GM19035 (cell line): Measurements from ENCODE around the gene ASIC2.

ENCODE experiments used
- ATAC-seq: cut with Tn5 transposase; IDR thresholded peaks from one replicate; pipeline ENCODE4 v1.9.1; 2021; ENCODE audit not compliant: unreplicated experiment

The ASIC2 gene

DNA sequence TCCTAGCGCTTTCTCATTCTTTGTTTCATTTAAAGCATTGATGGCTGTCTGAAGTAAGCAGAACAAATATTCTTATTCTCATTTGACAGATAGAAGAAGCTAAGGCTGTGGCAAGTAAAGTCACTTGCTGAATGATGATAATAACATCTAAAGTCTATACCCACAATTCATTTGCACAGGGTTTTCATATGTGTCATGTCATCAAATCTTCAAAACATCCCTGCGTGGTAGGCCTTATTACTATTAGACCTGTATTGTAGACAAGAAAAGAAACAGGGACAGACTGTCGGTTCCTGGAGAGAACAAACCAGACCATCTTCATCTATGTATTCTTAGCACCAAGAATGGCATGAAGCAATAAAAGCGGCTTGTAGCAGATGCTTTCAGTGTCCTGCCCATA lies 85.9 kb downstream of the ASIC2 start:
- no peak for ATAC-seq

DNA sequence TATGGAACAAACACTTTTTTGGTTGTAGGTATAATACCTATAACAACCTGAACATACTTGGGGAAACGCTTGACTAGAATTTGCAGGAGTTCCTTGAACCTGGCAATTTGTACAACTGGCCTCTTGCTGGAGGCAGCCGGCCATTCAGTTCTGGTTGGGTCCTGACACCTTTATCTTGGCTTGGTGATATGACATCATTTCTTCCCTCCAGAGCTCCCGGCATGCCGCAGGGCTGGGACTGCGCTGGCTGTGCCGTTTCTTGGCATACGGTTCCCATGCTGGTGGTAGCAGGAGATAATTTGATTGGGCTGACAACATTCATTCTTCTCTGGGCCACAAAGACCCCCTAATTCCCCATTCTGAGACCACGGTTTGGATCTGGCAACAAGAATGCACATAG lies 87.5 kb downstream of the ASIC2 start:
- ATAC-seq, result no peak

DNA sequence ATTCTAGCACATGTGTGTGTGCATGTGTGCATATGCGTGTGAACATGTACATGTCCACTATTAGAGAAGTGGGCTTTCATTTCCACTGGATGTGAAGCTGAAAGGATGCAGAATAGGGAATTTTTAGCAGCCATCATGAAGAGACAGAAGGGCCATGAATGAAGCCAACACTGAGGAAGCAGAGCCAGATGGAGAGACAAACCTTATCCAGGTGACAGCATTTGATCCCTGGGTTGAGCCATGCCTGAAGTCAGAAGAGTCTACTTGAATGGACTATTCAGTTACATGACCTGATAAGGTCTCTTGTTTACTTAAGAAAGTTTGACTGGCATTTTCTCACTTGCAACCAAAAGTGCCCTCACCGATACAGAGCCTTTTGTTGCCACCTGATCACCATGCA lies 88.4 kb downstream of the ASIC2 start:
- no peak for ATAC-seq

DNA sequence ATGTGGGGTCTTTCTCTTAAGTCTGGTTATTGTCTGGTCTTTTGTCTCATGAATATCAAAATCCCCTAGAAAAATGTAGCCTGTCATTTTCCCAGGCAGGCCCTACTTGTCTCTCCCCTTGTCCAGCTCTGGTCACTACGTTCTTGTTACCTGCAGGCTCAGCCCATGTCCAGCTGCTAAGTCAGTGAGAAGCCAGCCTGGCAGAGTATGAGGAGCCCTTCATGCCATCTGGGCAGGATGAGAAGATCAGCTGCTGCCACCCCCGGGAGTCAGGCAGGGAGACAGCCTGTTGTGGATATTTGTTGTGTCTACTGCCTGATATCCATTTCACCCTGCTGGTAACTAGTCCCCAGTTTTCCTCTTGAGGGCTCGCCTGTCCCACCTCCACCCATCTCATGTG lies 88.9 kb downstream of the ASIC2 start:
- no peak for ATAC-seq

DNA sequence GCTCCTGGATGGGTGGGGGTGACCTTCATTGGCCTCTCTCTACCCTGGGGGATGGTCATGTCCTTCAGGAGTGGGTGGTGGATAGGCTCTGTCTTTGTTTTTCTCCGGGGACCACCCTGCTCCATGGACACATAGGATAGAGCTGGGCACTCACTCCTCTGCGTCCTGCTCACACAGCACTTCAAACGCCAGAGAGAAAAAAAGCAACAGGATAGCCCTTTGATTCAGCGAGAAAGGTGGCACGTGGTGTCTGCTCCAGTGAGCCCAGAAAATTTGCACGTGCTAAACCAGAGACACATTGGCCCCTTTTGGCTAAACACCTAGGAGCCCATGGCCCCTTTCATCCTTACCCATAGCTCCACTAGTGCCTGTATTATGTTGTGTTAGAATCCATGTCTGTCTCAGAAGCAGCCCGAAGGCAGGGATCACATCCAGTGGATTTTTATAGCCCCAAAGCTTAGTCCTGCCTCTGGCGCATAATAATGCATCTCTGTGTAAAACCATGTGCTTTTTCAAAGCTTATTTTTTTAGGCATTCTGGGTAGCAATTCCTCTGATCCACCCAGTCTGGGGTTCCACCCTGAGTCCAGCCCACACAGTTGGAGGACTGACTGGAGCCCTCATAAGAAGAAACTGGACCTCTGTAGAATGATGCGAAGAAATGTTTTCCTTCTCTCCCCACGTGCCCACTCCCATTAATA lies 90.1 kb downstream of the ASIC2 start:
- no peak for ATAC-seq

DNA sequence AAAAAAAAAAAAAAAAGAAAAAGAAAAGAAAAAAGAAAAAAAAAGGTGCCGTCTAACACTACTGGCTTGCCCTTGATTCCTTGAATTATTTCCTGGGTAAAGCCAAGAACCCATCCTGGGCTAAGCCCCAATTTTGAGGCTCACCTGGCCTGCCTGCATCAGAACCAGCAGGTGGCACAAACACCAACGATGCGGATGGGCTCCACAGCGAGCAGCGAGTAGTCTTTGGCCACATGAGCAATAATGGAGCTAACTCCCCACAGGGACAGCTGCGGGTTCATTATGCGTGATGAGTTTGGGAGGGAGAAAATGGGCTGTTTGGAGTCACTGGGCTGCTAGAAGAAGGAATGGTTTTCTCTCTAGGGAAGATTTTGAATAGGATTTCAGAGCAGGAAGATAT lies 91.1 kb downstream of the ASIC2 start:
- no peak for ATAC-seq

DNA sequence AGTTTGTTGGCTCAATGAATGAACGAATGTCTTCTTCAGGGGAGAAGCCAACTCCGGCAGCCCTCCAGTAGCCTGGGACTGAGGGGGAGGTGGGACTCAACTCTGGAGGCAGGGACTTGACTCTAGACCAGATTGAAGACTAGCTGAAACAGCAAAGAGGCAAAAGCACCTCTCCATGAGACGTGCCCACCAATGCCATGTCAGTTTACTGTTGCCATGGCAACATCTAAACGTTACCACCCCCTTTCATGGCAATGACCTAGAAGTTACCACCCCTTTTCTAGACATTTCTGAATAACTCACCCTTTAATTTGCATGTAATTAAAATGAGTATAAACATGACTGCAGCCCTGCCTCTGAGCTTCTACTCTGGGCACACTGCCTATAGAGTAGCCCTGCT lies 91.8 kb downstream of the ASIC2 start:
- no peak for ATAC-seq

DNA sequence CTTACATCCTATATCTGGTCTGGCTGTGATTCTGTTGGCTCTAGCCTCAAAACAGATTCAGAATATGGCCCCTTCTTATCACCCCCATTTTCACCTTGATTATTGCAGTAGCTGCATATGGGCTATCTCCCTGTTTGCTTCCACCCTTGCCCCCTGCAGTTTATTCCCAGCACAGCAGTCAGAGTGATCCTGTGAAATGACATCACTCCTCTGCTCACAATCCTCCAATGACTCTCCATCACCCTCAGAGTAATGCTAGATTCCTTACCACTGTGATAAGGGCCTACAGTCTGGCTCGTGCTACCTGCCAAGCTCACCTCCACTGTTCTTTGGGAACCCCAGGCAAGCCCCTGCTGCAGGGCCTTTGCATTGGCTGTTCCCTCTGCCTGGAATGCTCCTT lies 92.5 kb downstream of the ASIC2 start:
- no peak for ATAC-seq

DNA sequence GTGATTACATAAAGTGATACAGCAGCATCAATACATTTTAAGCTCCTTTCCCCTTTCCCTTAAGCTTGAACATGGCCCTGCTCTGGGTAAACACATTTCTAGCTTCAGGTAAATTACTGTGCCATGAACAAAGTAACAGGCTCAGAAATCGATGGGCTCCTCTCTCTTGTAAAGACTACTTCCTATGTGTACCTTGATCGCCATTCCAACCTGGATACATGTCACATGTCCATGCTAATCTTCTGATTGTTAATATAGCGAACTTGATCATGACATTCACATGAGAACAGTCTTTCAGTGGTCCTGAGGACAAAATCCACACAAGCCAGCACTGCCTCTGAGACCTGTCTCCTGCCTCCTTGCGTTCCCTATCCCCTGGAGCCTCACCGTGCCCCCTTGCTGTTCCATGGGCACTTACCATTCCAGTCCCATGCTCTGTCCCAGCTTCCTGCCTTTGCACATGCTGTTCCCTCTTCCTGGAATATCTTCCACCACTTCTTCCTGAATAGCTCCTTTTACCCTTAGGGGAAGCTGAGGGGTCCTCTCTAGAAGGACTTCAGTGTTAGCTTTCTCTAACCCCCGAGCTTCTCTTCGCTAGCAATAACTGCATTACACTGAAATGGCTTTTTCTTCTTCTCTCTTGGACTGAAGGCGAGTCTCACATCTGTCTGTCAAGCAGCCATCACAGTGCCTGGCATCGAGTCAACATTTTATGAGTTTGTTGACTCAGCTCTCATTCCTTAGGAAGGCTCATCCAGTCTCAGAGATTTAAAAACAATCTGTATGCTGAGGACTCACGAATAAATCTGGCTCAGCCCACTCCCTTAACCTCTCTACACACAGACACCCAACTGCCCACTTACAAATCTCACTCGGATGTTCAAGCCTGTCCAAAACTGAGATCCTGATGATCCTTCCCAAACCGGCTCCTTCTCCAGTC lies 93.3 kb downstream of the ASIC2 start:
- no peak for ATAC-seq

DNA sequence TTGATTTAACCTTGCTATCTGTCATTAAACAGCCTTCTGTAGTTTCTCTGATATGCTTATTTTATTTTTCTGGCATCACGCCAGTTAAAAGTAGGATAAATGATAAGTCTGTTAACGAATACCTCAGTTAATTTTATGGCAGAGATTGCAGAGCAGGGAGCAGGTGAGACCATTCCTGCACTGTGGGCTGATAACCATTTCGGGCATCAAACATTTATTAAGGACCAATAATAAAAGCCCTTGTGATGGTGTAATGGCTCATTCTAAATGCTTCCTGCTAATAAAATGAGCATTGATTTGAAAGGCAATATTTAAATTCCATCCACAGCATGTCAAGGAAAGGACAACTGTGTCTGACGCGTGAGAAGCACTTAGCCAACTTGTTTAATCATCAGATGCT lies 94.1 kb downstream of the ASIC2 start:
- no peak for ATAC-seq

DNA sequence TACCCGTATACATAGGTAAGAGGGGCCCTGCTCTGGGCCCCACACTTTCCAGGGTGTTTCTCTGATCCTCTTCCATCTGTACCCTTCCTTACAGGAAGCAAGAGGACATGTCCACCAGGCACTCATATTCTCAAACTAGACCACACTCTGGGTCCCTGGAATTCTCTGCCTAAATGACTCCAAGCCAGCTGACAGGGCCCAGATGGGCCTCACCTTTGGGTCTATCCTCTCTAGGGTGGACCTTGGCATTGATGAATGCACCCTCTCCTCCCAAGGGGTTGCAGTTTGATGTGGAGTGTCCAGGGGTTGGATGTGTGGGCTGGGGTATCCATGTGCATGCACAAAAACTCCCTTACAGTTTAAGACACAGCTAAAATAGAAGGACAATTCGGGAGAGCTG lies 95.8 kb downstream of the ASIC2 start:
- ATAC-seq, result no peak

DNA sequence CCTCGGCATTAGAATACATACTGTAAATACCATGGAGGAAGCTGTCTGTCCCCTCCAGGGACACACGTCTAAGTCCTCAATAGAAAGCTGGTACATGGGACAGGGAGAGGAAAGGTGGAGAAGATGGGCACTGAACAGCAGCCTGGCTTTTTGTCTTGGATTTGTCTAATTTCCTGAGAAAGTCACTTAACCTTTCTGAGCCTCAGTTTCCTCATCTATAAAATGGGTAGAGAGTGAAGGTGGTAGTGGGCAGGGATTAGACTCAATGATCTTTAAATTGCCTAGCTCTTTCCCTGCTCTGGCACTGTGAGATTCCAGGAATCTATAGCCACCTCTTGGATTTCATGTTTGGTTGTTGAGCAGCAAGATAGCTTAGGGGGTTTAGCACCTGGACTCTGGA lies 96.2 kb downstream of the ASIC2 start:
- ATAC-seq, result no peak

DNA sequence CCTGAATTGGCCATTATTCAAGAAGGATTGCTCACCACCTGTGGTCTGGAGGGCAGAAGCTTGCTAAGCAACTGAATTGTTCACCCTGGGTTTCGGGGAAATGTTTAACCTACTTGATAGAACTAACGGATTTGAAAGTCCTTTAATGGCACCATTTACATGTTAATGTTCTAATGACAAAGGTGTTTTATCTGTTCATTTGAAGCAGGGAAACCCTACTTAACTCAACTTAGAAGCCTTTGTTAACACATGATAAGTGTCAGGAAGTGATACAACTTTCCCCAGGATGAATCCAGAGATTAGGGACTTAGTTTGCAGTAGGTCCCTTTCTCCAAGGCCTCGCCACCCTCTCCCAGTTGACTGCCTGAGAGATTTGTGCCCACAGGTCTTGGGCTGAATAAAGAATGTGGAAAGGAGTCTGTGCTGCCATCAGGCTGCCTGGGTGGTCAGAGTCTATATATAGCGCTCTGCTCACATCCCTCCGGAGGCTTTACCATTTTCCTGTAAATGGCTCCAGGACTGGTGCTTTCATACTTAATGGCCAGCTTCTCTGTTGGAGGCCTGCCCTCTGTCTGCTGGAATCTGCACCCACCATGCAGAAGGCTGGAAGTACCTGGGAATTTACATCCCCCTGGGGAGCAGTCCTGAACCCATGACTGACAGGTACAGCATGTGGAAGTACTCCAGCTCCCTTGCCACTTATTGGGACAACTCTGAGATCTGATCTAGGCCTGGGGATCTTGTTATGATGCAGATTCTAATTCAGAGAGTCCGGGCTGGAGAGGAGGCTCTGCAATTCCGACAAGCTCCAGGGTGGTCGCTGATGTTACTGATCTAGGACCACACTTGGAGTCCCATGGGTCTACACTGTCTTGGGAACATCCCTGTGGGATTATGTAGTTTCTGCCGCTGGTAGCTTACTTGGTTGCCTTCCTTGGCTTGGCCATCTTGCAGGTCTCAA lies 99.9 kb downstream of the ASIC2 start:
- no peak for ATAC-seq

DNA sequence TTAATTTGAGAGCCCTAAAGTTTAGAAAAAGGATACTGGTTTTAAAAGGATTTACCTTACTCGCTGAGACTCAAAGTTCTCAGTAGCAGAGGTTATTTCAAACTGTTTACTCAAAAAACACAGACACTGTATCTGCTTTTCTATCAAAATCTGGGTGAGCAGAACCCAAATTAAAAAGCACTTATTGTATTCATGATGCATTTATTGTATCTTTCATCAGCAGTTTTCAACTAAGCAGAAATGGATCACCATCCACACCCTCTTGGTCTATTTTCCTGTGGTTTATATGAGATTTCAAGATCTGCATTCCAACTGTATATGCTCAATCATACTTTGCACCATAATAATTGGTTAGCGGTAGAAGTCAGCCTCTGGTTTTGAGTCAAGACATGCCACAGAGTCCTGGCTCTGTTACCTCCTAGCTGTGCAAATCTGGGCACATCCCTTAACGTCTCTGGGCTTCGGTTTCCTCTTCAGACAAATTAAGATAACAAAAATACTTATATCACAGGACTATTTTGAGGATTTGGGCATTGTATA lies 109.5 kb downstream of the ASIC2 start:
- ATAC-seq, result no peak

DNA sequence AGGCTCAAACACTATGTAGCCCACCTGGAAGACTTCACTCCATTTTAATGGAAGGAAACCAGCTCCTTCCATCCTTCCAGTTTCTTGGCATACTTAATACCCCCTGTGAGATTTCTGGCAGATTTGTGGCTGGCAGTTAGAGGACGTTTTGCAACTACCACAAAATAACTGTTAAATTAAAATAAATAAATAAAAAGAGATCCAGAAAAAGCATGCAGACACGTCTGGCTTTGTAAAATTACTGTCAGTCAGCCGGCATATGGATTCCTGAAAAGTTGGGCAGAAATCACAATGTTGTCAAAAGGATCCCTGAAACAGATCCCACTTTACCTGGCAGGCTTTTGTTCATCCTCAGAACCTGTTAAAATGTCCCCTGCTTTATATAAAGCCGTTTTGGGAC lies 113.9 kb downstream of the ASIC2 start:
- ATAC-seq, result no peak

DNA sequence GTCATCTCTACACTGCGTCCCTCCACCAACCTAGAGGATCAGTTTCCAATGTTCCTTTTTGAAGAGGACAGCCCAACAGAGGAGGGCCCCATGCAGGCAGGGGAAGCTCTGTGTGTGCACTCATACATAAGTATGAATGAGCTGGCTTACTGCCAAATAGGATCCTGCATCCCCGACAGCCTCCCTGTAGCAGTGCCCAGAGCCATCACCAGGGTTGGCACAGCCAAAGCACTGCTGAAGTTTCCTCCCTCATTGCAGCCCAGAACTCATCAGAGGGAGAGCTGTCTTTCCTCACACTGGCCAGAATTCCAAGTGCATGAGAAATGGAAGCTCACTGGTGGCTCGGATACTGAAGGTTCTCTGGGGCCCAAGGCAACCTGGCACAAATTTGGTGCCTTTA lies 114.4 kb downstream of the ASIC2 start:
- ATAC-seq, result no peak

DNA sequence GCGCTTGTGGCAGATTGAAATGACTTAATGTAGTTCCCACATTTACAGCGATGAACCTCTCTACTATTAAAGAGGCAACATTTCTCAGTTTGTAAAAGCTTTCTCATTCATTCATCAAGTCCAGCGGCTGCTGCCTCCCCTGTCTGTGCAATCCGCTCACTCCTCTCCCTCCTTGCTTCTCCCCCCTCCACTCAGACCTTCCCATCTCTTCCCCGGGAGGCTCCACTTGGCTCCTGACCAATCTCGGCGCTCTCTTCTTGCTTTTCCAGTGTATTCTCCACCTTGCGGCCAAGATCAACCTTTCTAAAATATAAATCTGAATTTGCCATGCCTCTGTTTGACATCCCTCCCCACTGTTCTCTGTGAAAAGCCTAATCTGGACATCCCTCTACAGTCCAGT lies 117.5 kb downstream of the ASIC2 start:
- no peak for ATAC-seq

DNA sequence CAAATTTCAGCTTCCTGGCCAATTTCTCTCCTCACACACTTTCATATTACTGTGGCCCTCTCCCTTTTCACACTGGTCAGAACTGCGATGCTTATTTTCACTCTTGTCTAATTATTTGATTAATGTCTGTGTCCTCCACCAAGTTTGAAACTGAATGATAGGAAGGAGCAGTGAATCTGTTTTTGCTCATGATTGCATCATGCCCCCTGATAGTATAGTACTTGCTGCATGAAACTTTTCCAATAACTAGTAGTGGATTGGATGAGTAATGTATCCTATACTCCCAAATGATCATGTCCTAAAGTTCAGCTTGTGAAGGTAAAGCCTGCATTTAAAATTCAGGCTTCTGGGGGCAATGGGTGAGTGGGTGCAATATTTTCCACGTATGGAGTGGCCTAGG lies 121.2 kb downstream of the ASIC2 start:
- no peak for ATAC-seq

DNA sequence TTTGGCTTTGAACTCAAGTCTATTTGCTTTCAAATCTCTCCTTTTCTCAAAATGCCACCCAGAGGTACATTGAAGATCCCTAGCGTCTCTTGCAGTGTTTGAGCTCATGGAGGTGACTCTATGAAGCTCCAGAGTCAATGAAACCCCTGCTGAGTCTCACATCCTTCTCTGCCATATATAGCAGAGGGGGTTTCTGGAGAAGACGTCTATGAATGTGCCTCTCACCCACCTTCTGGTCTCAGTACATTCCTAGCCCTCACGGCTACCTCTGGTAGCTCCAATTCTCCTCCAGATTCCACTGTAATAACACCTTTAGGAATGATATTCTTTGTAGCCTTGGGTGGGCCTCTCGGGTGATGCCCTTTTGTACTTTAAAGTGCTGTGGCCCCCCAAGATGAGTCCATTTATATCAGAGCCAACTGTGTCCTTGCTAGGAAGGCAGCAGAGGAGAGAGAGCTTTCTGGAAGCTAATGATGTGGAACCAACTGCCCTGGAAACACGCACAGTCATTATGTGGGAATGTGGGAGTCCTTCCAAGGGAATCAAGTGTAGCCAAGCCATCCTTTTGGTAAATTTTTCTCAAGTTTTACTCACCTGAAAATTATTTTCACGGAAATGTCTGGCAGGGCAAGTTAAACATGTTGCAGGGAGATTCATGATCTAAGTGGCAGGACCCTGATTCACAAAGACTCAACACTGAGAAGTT lies 123.4 kb downstream of the ASIC2 start:
- no peak for ATAC-seq

DNA sequence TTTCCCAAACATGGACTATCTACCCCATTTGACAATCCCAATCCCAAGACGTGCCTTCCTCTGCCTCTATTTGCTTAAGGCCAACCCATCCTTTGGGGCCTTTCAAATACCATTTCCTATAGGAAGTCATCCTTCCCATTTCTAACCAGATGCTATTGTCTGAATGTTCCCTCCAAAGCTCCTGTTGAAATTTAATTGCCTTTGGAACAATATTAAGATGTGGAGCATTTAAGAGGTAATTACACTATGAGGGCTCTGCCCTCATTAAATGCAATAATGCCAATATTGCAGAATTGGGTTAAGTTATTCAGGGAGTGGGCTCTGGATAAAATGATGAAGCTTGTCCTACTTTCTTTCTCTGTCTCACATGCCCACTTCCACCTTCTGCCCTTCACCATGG lies 125.4 kb downstream of the ASIC2 start:
- ATAC-seq, result no peak
